ENCODE measurements around the gene SUPT4H1. TPM values are rescaled to one million over a fixed set of nuclear protein-coding genes. Genes with fewer than 3 reads are reported as not detected.

SUPT4H1 gene
- total and polyA plus RNA-seq, 9 of the 15 experiments (the other 6 are each of a cell fraction or from before 2014, with no cell fraction given) = 62.1 to 320 (median 117) TPM

DNA sequence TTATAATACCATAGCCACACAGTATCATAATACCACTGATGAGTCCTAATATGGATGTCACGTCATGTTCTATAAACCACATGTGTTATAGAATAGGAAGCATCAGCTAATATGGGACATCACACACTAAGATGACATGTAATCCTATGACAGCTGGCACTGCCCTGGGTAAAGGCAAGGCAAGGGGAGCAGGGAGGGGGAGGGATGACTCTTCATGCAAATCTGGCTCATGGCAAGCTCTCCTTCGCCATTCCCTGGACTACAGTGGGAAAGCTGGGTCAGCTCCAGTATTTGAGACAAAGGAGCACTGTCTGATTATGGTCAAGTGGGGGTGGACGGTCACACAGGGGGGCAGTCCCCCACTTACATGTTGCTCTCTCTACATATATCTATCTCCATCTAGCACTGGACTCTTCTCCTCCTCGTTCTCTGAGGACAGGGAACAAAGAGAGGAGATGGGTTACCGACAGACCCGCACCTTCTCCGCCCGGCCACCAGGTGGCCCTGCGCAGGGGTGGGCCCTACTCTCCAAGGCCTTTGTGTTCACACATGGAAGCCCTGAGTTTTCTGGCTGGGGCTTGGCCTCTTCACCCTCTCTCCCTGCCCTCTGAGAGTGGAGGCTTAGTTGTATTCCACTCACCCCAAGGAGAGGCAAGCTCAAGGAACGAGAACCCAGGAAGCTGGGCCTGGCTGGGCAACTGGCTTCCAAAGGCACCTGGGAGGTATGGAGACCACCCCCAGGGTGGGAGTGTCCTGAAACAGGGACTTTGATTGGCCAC is 47.8 kb downstream of the SUPT4H1 start (continued):
- TF ChIP-seq, protein P1, sequence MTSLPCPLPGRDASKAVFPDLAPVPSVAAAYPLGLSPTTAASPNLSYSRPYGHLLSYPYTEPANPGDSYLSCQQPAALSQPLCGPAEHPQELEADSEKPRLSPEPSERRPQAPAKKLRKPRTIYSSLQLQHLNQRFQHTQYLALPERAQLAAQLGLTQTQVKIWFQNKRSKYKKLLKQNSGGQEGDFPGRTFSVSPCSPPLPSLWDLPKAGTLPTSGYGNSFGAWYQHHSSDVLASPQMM (CRISPR knock-in tag; IDR thresholded peaks at IDR 0.05) = no peak
- TF ChIP-seq, protein P2, sequence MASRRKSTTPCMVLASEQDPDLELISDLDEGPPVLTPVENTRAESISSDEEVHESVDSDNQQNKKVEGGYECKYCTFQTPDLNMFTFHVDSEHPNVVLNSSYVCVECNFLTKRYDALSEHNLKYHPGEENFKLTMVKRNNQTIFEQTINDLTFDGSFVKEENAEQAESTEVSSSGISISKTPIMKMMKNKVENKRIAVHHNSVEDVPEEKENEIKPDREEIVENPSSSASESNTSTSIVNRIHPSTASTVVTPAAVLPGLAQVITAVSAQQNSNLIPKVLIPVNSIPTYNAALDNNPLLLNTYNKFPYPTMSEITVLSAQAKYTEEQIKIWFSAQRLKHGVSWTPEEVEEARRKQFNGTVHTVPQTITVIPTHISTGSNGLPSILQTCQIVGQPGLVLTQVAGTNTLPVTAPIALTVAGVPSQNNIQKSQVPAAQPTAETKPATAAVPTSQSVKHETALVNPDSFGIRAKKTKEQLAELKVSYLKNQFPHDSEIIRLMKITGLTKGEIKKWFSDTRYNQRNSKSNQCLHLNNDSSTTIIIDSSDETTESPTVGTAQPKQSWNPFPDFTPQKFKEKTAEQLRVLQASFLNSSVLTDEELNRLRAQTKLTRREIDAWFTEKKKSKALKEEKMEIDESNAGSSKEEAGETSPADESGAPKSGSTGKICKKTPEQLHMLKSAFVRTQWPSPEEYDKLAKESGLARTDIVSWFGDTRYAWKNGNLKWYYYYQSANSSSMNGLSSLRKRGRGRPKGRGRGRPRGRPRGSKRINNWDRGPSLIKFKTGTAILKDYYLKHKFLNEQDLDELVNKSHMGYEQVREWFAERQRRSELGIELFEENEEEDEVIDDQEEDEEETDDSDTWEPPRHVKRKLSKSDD (conservative IDR thresholded peaks at IDR 0.05; ENCODE audit: low read length) = no peak
- no peak for TF ChIP-seq ZNF12 (CRISPR knock-in tag; IDR thresholded peaks at IDR 0.05)
- TF ChIP-seq CHD4 (IDR thresholded peaks at IDR 0.05; ENCODE audit: insufficient read depth, insufficient replicate concordance, low read depth, low read length, poor library complexity, severe bottlenecking) = no peak
- no peak for TF ChIP-seq SMAD3 (CRISPR knock-in tag; conservative IDR thresholded peaks at IDR 0.05)
- no peak for TF ChIP-seq SRSF9 (IDR thresholded peaks at IDR 0.05; ENCODE audit: borderline replicate concordance, low read depth, low read length)
- TF ChIP-seq ZFX (CRISPR knock-in tag; IDR thresholded peaks at IDR 0.05) = 0 out of 2 replicates have a peak, but pooled peaks have one; percentile 20
- TF ChIP-seq PCBP1 (IDR thresholded peaks at IDR 0.05; ENCODE audit: low read depth, low read length, poor library complexity, severe bottlenecking) = no peak
- TF ChIP-seq ASH1L (IDR thresholded peaks at IDR 0.05; ENCODE audit: borderline replicate concordance, low read depth, partially characterized antibody) = no peak
- no peak for TF ChIP-seq HNRNPH1 (optimal IDR thresholded peaks at IDR 0.05; ENCODE audit: low read depth, low read length)
- TF ChIP-seq, protein P3, sequence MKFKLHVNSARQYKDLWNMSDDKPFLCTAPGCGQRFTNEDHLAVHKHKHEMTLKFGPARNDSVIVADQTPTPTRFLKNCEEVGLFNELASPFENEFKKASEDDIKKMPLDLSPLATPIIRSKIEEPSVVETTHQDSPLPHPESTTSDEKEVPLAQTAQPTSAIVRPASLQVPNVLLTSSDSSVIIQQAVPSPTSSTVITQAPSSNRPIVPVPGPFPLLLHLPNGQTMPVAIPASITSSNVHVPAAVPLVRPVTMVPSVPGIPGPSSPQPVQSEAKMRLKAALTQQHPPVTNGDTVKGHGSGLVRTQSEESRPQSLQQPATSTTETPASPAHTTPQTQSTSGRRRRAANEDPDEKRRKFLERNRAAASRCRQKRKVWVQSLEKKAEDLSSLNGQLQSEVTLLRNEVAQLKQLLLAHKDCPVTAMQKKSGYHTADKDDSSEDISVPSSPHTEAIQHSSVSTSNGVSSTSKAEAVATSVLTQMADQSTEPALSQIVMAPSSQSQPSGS (CRISPR knock-in tag; IDR thresholded peaks at IDR 0.05) = no peak
- no peak for TF ChIP-seq BRD4 (IDR thresholded peaks at IDR 0.05)
- TF ChIP-seq MCM2 (IDR thresholded peaks at IDR 0.05; ENCODE audit: low read depth) = no peak
- no peak for TF ChIP-seq KAT8 (IDR thresholded peaks at IDR 0.05; ENCODE audit: low read depth)
- peak; percentile 94 for TF ChIP-seq SMC3 (conservative IDR thresholded peaks at IDR 0.05; ENCODE audit: insufficient read depth, low read depth, low read length)
- TF ChIP-seq, protein P4, sequence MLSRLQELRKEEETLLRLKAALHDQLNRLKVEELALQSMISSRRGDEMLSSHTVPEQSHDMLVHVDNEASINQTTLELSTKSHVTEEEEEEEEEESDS (CRISPR knock-in tag; IDR thresholded peaks at IDR 0.05) = no peak
